IPS-18c (cell line): ENCODE results near the gene SLC7A5.

ENCODE experiments used
- H3K4me3 ChIP-seq: 2 replicates; pipeline ENCODE4 v1.7.0; 2013; ENCODE audit warnings: low read depth, mild to moderate bottlenecking, low read length, moderate library complexity; ENCODE audit not compliant: insufficient read depth
- H3K9me3 ChIP-seq: one replicate; pipeline ENCODE4 v1.6.1; 2013; ENCODE audit warnings: mild to moderate bottlenecking, low read length, moderate library complexity; ENCODE audit not compliant: control insufficient read depth, insufficient read depth

Gene SLC7A5

DNA sequence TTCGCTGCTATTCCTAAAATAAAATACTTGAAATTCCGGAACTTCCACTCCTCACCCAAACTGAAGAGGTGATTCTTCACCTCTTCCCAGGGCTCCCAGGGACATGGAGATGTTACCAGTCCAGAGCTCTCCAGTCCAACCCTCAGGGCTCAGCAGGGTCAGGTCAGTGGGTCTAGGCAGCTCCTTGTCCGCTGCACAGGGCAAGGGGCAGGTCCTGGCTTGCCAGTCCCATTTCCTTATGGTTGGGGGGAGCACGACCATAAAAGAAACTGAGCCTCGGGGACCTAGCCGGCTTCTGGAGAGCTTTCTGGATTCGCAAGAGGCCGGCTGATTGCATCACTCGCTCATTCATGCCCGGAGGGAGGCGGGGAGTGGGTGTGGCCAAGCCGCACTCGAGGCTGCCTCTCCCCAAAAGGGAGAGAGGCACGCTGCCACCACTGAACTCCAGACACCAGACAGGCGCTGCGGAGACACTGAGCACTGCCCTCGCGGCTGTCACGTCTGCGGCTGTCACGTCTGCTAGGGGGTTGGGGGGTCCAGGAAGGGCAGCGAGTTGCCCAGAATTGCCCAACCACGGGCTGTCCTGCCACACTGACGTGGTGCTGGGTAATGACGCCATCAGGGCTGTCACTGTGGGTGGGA lies 15.8 kb downstream of the SLC7A5 start:
- Histone ChIP-seq H3K9me3 (no peaks in the 10 kb centered on the region), H3K4me3 (no peak overlapping the region)

- no peaks in the 10 kb centered on the region for H3K9me3 ChIP-seq
- no peak overlapping the region for H3K4me3 ChIP-seq
These were observed 17.7 kb downstream of the SLC7A5 start for GRCh38 chr16:87851601-87852000.

DNA sequence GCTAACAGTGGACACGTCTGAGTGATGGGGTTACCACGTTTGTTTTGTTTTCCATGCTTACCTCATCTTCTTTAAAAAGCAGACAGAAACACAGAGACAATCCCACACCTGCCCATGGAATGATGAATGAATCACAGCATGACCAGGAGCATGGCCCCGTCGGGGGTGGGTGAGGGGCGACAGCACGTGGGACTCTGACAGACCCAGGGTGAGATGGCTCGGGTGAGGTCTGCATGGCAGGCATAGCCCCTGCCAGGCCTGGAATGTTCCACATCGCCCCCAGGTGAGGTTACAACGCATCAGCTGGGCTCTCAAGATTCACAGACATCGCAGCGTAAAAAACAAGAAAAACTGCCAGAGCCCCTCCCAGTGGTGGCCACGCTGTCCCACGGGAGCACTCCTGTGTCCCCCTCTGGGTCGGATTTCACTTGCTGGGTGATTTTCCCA lies 18.1 kb downstream of the SLC7A5 start:
- Histone ChIP-seq H3K9me3 (no peaks in the 10 kb centered on the region), H3K4me3 (no peak overlapping the region)

DNA sequence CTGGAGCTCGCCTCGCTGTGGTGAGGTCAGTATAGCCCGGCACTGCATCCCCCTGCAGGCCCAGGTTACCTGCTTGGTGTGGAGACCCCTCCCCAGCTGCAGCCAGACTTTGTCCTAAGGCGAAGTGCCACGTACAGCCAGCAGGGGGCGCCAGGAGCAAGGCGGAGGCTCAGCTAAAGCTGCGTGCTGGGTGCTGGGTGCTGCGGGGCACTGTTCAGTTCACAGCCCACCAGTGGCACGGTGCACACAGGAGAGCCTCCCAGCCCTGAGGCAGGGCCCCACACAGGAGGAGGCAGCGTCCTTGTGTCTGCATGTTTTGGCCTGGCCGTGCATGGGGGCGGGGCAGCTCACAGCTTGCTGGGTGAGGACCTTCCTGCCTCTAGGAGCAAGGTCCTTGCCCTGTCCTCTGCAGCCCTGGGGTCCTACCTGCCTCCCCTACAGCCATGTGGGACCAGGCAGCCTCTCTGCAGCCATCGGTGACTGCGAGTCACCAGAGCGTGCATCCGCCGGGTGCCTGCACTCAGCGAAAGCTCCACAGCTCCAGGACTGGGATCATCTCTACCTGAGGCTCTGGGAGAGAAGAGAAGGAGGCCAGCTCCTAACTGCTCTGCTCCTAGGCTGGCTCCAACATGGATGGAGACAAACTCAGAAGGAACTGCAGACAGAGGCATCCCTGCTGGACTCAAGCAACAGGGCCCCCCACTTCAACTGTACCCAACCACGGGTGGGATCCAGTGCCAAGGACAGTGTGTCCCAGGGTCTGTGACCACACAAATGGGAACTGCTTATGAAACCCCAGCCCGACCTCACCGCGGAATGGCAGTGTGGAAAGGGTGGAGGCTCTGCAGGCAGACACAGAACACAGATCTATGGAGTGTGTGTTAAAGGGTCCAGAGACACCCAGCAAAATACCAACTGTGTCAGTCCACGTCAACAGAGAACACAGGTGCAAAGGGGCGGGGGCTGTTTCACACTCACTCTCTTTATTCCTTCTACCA lies 19.0 kb downstream of the SLC7A5 start:
- Histone ChIP-seq H3K4me3 (no peak overlapping the region), H3K9me3 (no peaks in the 10 kb centered on the region)

DNA sequence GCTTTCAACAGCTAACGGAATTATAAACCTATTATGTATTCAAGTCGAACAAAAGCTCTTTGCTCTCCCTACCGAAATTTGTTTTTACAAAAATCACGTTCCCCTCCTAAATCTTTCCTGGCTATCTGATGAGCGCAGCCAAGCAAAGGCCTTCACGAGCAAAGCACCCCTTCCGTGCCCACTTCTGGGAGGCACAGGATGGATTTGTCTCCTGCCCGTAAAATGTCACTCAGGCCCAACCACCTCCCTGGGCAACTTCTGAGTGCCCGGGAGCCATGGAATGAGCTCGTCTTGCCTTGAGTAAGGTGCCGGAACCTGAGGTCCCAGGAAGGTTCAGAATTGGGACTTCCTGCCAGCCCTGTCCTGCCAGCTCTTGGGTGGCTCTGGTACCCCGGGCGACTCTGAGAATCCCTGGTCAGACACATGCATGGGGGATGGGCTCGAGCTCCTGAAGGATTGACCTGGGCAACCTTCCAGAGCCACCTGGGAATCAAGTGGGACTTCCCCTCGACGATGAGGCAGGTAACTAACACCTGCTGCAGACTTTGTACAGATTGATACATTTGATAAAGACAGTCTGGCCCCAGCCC lies 19.8 kb downstream of the SLC7A5 start:
- Histone ChIP-seq H3K4me3 (no peak overlapping the region), H3K9me3 (no peaks in the 10 kb centered on the region)

DNA sequence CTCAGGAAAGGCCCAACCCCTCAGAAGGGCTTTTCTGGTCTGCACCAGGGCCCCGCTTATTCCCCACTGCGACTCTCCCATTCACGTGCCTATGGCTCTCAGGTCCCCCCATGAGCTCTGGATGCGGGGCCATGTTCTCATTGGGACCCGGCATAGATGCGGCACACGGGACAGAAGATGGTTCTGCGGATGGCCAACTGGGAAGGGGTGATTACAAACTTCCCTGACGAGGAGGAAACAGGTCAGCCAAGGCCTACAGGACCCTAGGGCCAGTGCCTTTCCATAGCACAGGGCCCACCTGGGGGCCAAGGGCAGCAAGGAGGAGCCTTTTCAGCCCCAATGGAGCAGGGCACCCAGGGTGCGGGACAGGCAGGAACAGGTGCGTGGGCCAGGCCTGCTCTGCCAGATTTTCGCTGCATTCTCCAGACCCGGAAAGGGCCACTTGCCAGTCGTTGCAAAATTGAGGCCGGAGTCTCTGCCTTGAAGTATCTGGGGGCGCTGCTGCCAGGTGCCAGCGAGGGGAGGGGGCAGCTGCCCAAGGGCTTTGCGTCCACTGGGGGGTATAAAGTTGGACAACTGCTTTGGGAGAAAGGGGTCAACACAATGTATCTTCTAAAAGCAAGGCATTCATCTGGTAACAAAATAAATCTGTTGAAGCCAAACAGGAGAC lies 20.5 kb downstream of the SLC7A5 start:
- H3K4me3 ChIP-seq = no peak overlapping the region
- no peaks in the 10 kb centered on the region for H3K9me3 ChIP-seq

DNA sequence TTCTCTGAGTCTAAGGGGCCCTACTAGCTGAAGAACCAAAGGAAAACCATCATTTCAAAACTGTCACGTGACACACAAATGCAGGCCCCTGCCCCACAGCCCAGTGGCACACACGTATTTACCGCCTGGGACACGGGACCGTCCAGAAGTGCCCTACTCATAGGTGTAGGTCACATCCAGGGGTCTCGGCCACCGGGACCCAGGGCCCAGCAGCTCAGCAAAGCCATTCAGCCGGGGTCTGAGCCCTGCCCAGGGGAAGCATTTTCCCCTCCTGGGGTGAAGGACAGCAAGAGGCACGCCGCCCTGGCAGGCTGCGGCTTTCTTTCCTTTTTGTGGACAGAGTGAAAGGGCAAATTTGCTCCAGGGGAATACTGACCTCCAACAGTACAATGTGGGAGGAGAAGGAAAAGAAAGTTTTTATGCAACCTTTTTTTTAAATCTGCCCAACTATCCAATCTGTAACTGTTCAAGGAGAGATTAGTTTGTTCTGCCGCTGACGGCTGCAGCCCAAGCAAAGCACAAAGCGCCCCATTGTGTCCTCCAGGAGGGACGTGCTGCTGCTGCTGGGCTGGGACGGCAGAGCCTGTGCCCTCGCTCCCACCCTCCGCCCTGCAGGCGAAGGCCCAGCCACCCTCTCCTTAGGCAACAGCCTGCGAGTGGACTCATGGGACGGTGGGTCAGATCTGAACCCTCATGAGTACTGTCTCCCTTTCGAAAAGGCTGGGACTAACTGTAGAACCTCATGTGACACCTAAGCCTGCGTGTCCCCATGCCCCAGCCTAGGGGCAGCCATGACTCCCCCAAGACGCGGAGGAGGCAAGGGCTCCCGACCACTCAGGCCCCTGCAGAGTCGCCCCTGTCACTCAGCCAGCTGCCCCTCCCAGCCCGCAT lies 21.3 kb downstream of the SLC7A5 start:
- H3K9me3 ChIP-seq = no peaks in the 10 kb centered on the region
- no peak overlapping the region for H3K4me3 ChIP-seq

GRCh38 chr16:87847467-87847784 lies 21.9 kb downstream of the SLC7A5 start:
- Histone ChIP-seq H3K9me3 (no peaks in the 10 kb centered on the region), H3K4me3 (no peak overlapping the region)

DNA sequence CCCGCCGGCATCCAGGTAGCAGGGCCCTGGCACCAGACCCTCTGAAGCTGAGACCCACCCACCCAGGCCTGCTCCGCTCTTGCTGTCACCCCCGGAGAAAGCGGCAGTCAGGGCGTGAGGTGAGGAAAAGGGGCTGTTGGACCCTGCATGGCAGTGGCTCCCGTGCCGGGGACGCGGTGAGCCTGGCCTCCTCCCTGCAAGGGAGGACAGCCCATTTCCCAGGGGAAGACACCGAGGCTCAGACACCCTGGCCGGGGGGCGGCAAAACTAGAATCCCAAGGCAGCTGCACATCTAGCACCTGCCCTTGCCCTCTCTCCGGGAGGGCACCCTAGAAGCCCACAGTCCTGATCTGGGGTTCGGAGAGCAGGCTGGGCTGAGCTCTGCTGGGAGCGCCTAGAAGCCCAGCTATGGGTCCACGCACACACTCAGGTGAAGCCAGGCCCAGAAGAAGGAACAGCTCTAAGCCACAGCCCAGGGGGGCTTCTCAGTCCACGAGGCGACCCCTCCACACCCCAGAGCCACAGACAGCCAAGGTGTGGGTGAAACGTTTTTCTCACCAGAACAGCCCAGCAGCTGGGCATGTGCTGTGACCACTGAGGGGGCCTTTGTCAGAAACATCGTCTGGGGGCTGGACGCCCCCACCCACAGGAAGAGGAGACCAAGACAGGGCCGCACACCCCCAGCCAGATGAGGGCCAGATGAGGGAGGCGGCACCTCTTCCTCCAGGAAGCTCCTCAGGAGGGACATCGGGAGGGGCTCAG lies 22.4 kb downstream of the SLC7A5 start:
- Histone ChIP-seq H3K9me3 (no peaks in the 10 kb centered on the region), H3K4me3 (no peak overlapping the region)

GRCh38 chr16:87845807-87846619 lies 23.3 kb downstream of the SLC7A5 start:
- H3K9me3 ChIP-seq = no peaks in the 10 kb centered on the region
- no peak overlapping the region for H3K4me3 ChIP-seq

DNA sequence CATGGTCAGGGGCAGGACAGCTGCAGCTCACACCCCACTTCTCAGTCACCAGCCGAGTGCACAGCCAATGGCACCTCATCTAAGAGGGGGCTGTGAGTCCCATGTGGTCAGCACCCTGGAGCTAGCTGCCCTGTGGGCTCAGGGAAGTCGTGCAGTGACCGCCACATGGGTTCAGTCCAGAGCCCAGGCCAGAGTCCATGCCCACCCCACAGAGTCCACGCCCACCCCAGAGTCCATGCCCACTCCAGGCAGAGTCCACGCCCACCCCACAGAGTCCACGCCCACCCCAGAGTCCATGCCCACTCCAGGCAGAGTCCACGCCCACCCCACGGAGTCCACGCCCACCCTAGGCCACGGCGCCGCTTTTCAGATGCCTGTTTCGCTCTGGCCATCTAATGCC lies 24.1 kb downstream of the SLC7A5 start:
- no peak overlapping the region for H3K4me3 ChIP-seq

DNA sequence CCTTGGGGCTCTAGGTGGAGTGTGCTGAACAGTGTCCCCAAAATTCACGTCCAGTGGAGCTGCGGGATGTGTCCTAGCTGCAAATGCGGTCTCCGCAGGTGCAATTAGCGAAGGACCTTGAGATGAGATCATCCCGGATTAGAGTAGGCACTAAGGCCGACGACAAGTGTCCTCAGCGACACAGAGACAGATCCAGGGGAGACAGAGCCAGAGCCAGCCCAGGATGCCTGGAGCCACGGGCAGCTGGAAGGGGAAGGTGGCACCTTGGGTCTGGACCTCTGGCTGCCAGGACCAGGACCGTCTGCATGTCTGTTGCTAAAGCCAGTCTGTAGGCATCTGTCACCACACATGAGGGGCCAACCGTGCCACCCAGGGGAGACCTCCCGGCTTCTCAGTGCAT lies 24.5 kb downstream of the SLC7A5 start:
- Histone ChIP-seq H3K4me3 (no peak overlapping the region), H3K9me3 (no peaks in the 10 kb centered on the region)

More for the DNA sequence above, 24.1 kb downstream of the SLC7A5 start:
- H3K9me3 ChIP-seq = no peaks in the 10 kb centered on the region

DNA sequence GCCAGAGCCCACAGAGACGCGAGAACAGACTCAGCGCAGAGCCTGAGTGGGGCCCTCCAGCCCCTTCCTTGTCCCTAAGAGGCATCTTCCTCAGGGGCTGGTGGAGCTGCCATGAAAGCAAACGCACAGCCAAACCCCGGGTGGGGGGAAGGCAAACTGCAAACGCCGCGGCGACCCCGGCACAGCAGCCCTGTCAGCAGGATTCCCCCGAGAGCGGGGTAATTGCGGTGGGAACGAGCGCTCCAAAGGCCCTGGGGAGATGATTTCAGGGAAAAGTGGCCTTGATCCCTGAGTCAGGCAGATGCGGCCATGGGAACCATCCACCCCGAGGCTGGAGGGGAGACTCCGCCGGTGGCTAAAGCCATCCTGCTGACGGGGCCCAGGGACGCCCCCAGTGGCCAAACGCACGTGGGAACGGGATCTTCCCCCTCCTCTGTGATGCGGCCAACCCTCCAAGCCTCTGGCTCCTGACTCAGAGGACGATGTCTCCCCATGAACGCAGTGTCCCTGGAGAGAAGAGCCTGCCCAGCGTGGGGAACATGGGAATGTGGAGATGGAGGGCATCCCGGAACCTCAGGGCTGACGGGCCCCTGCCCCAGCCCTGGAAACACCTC lies 25.1 kb downstream of the SLC7A5 start:
- Histone ChIP-seq H3K9me3 (no peaks in the 10 kb centered on the region), H3K4me3 (no peak overlapping the region)

- Histone ChIP-seq H3K4me3 (no peak overlapping the region), H3K9me3 (no peaks in the 10 kb centered on the region)
These were observed 25.6 kb downstream of the SLC7A5 start for GRCh38 chr16:87843678-87844105.
